ENCODE results near the gene PLCL2.

DNA sequence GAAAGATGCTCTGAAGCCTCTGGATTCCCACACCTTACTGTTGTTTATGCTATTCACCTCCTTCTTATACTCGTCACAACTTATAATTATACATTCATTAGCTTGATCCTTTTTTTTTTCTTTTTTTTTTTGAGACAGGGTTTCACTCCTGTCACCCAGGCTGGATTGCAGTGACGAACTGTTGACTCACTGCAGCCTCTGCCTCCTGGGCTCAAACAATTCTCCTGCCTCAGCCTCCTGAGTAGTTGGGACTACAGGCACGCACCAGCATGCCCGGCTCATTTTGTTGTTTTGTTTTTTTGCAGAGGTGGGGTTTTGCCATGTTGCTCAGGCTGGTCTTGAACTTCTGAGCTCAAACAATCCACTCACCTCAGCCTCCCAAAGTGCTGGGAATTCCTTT is 143.6 kb downstream of the PLCL2 start:
- TF ChIP-seq, protein P1, sequence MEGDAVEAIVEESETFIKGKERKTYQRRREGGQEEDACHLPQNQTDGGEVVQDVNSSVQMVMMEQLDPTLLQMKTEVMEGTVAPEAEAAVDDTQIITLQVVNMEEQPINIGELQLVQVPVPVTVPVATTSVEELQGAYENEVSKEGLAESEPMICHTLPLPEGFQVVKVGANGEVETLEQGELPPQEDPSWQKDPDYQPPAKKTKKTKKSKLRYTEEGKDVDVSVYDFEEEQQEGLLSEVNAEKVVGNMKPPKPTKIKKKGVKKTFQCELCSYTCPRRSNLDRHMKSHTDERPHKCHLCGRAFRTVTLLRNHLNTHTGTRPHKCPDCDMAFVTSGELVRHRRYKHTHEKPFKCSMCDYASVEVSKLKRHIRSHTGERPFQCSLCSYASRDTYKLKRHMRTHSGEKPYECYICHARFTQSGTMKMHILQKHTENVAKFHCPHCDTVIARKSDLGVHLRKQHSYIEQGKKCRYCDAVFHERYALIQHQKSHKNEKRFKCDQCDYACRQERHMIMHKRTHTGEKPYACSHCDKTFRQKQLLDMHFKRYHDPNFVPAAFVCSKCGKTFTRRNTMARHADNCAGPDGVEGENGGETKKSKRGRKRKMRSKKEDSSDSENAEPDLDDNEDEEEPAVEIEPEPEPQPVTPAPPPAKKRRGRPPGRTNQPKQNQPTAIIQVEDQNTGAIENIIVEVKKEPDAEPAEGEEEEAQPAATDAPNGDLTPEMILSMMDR (IDR thresholded peaks at IDR 0.05) = no peak
- TF ChIP-seq JUNB (IDR thresholded peaks at IDR 0.05) = no peak
- TF ChIP-seq NFE2L2 (conservative IDR thresholded peaks at IDR 0.05; ENCODE audit: low read length) = no peak
- no peak for TF ChIP-seq EP300 (IDR thresholded peaks at IDR 0.05)
- TF ChIP-seq, protein P2, sequence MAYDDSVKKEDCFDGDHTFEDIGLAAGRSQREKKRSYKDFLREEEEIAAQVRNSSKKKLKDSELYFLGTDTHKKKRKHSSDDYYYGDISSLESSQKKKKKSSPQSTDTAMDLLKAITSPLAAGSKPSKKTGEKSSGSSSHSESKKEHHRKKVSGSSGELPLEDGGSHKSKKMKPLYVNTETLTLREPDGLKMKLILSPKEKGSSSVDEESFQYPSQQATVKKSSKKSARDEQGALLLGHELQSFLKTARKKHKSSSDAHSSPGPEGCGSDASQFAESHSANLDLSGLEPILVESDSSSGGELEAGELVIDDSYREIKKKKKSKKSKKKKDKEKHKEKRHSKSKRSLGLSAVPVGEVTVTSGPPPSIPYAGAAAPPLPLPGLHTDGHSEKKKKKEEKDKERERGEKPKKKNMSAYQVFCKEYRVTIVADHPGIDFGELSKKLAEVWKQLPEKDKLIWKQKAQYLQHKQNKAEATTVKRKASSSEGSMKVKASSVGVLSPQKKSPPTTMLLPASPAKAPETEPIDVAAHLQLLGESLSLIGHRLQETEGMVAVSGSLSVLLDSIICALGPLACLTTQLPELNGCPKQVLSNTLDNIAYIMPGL (CRISPR knock-in tag; IDR thresholded peaks at IDR 0.05; ENCODE audit: borderline replicate concordance) = no peak
- TF ChIP-seq, protein P3, sequence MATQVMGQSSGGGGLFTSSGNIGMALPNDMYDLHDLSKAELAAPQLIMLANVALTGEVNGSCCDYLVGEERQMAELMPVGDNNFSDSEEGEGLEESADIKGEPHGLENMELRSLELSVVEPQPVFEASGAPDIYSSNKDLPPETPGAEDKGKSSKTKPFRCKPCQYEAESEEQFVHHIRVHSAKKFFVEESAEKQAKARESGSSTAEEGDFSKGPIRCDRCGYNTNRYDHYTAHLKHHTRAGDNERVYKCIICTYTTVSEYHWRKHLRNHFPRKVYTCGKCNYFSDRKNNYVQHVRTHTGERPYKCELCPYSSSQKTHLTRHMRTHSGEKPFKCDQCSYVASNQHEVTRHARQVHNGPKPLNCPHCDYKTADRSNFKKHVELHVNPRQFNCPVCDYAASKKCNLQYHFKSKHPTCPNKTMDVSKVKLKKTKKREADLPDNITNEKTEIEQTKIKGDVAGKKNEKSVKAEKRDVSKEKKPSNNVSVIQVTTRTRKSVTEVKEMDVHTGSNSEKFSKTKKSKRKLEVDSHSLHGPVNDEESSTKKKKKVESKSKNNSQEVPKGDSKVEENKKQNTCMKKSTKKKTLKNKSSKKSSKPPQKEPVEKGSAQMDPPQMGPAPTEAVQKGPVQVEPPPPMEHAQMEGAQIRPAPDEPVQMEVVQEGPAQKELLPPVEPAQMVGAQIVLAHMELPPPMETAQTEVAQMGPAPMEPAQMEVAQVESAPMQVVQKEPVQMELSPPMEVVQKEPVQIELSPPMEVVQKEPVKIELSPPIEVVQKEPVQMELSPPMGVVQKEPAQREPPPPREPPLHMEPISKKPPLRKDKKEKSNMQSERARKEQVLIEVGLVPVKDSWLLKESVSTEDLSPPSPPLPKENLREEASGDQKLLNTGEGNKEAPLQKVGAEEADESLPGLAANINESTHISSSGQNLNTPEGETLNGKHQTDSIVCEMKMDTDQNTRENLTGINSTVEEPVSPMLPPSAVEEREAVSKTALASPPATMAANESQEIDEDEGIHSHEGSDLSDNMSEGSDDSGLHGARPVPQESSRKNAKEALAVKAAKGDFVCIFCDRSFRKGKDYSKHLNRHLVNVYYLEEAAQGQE (IDR thresholded peaks at IDR 0.05) = no peak
- no peak for TF ChIP-seq POLR2A (IDR thresholded peaks at IDR 0.05; ENCODE audit: low read length)
- no peak for TF ChIP-seq FOSB (CRISPR knock-in tag; IDR thresholded peaks at IDR 0.05)
- no peak for TF ChIP-seq HOXB5 (CRISPR knock-in tag; IDR thresholded peaks at IDR 0.05)
- no peak for TF ChIP-seq CHD2 (IDR thresholded peaks at IDR 0.05; ENCODE audit: low read length, partially characterized antibody)
- no peak for TF ChIP-seq MYC (IDR thresholded peaks at IDR 0.05; ENCODE audit: borderline replicate concordance, low read length)
- TF ChIP-seq RAD21 (conservative IDR thresholded peaks at IDR 0.05 in 1 of 2, IDR thresholded peaks at IDR 0.05 in 1 of 2) = no peak
- no peak for TF ChIP-seq PBX3 (IDR thresholded peaks at IDR 0.05)
- TF ChIP-seq USF2 (IDR thresholded peaks at IDR 0.05) = no peak
